ENCODE data around the gene CACNA1F.
"Not testable (repeated sequence)": the region's sequence is repeated elsewhere in the genome, so short reads cannot be mapped to it uniquely, and the experiment has no call there.

Gene CACNA1F

DNA sequence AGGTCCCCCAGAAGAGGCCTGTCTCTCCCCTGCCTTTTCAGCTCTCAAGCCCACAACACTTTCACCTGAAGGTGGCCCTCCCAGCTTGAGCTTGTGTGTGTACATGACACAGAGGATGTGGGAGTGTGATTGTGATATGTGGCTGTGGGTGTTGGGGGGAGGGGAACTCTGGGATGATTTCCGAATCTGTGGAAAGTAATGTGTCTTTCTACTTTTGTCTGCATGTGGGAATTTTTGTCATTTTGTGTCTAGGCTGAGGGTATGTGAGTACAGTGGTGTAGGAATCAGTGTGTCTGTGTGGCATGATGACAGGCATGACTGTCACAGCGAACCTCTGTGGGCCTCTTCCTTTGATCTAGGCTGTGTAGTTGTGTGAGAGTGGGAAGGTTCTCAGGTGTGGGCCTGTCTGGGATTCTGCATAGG lies 39.6 kb downstream of the CACNA1F start:
- DNase-seq: no peak

DNA sequence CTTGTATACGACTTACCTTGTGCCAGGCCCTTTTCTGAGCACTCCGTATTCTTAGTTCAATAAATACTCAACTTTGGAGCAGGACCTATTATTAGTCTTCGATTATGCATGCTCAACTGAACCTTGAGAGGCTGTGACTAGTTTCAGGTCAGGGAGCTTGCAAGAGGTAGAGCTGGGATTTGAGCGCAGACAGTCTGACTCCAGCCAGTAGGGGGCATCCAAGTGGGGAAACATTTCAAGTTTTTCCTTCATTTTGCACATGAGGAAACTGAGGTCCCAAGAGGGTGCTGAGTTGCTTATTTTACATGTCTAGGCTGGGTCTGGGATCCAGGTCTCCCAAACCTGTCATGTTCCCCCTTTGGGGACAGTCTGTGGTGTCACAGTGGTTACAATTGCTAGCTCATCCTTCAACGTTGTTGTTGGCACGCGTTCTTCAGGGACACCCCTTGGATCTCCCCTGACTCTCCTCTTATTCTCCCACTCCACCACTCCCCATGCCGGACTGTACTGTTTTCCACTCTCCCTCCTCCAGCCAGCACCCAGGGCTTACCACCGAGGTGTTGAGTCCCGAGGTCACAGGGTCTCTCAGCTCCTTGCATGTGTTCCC lies 40.3 kb downstream of the CACNA1F start:
- peak in 1 of 2 donors; percentile 45 for DNase-seq

DNA sequence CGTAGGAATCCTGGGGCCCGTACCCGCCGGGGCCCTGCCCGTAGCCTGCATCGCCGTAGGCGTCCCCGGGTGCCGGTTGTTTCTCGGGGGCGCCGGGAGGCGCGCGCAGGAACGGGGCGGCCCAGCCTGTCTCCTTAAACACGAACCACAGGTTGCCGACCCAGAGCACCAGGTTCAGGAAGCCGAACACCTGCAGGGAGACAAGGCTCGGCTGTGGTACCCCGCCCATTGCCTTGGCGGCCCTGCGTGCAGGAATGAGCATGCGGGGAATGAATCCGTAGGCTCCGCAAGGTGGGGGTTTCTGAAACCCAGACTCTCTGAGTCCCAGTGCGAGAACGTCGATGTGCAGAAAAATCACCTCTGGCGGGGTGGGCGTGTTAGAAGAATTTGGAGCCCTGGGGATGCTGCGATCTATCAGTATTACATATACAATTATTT lies 41.5 kb downstream of the CACNA1F start:
- DNase-seq: no peak

DNA sequence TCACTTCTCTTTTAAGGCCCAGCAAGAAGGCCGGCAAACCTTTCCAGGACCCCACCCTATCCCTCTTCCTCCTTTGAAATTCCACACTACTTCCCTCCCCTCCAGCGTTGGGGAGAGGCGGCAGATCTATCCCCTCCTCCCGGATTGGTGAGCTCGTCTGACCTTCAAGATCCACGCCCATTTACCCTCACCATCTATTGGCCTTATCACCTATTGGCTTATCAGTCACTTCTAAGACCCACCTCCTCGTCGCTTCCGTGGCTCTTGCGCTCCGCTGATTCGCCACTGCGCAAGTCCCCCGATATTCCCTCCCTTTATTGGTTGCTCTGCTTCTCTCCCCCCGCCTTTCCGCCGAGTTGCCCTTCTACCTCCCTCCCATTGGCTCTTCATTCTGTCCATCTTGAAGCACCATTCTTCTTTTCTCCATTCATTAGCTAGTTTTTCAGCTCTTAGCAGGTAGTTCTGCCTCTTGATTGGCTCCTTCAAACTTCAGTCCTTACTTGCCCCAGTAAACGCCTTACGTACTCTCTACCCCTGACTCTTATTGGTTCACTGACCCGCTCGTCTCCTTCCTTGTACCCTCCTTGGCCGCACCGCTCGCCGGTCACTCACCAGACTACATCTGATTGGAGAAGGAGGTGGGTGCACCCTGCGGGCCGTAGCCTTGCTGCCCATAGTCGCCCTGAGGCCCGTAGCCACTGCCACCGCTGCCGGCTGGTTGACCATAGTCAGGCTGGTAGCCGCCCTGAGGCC lies 42.1 kb downstream of the CACNA1F start:
- peak; percentile 95 for DNase-seq

DNA sequence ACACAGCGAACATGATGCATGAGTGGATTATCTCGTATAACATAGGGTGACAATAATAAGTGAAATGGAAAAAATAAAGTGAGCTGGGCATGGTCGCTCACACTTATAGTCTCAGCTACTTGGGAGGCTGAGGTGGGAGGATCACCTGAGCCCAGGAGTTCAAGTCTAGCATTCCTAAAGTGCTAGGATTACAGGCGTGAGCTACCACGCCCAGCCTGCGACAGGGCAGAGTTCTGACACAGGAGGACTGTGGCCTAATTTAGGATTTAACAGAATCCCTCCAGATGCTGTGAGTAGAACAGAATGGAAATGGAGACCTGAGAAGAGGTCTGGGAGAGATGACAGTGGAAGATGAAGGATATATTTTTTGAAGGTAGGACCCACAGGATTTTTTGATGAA lies 43.5 kb downstream of the CACNA1F start:
- DNase-seq: no peak

DNA sequence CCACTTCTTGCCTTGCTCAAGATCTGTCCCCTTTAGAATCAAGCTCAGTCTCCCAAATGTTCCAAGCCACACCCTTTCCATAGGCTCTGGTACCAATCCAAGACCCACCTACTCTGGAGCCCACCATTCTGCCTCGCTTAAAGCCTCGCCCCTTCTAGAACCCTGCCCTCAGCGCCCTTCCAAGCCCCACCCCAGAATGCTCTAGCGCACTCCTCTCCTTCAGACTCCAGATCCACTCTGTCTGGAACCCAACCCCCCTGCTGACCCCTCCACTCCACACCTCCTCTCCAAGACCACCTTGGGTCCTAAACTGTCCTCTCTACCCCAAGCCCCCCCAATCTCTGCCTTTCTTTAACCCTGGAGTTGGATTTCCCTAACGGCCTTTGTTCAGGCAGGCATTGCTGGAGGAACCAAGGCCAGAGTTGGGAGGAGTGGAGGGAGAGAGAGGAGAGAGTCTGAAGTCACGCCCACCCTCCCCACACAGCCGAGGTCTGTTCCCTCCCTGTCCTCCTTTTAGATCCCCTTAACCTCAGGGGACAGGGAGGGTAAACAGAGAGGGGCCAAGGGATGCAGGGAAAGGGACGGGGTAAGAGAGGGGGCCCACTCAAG lies 44.6 kb downstream of the CACNA1F start:
- DNase-seq: no peak

DNA sequence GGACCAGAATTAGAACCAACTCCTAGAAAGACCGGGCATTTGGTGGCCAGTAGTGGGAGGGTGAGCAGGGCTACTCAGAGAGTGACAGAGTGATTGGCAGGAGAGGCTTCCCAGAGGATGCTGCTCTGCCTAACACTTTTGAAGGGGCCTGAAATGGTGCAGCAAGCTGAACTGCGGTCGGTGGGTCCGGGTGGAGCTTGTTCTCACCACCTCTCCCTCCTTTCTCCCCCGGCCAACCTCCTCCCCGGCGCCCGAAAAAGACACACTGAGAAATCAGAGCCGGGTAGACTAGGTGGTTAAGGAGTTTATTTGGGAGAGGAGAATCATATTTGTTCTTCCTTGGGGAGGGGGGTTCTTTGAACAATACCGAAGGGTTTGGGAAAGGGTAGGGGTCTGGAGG lies 45.6 kb downstream of the CACNA1F start:
- DNase-seq: no peak

DNA sequence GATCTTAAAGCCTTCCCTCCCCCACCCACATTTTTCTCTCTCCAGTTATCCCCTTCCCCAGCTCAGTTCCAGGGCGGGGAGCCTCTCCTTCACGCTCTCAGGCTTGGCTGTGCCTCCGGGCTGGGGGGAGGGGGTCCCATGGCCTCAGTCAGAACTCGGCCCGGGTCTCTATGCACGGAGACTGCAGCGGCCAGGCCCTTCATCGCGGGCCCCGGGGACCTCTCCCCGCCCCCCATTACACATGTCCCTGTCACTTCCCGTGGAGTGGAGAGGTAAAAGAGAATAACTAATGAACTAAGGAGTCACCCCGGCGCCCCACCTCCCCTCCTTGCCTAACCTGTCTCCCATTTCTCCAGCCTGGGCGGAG lies 46.1 kb downstream of the CACNA1F start:
- no peak for DNase-seq

DNA sequence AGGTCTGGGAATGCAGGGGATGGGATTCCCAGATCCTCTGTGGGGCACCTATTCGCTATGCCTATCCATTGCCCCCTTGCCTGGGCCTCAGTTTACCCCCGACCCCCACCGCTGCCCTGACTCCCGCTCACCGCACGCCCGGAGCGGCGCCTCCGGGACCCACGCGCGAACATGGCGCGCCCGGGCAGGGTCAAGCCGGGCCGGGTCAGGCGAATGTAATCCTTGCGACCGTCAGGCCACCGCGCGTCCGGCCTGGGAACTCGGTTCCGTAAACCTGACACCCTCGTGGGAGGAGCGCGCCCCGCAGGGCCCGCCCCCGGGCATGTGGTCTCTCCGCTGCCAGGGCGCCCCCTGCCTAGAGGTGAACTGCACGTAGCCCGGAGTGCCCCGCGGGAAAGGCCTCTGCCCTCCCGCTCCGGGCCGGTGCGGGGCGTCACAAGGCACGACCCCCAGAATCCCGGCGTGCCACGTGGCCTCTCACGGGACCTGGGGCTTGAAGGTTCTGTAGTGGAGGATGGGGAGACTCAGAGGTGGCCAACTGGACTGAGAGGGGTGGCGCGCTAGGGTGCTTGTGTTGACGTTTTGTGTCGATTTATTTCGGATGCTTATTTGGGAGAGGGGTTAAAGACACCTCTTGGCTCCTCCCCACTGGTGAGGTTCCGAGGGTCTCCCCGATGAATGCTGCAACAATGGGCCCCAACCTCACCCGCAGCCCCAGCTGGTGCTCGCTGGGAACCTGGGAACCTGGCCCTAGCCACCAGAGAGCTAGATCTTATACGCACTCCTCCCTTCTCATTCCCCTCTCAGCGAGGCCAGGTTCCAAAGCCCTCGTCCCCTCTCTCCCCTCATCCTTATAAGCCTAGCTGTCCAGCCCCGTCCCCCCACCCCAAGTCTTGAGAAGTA lies 46.8 kb downstream of the CACNA1F start, which contains the start of gene PRICKLE3:
PRICKLE3 (minus strand) TSS at position 249 of the 903 bp plus-strand sequence; CDS start at position 173, 76 bp downstream.
- DNase-seq: peak; percentile 73 to 78

DNA sequence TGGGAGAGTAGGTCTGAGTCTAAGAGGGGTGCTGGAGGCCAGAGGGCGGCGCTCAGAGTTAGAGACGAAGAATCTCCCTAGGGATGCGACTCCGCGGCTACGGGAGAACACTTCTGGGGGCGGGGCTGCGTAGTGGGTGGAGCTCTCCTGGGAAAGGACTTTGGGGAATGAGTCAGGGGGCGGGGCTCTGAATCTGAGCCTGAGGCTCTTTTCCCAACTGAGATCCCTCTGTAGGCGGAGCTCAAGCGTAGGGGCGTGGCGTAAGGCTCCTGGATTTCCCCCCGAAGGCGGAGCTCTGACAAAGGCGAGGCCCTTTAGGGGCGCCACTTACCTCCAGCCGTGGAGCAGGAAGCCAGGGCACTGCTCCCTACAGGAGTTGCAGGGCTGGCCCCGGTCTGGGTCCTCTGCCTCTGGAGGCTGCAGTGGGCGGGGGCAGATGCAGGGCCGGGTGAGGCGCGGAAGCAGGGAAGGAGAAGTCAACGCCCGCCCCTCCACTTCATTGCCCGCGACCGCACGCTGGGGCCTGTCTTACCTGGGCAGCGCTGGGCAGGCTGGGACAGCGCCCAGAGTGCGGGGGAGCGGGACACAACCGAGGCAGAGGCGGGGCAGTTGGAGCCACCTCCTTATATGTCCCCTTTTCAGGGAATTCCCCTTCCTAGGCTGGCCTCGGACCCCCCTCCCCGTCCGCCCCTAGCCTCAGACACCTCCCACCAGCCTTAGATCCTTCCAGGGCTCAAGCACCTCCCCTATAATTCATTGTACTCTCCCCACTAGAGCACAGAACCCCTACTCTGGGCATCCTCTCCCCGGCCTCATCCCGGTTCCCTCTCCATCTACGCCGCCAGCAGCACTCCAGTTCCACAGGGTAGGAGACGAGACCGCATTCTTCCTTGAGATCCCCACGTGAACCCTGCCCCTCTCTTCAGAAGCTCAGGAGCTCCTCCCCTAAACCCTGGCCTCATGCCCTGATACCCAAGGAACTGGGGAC lies 48.6 kb downstream of the CACNA1F start:
- peak; percentile 15 to 44 for DNase-seq

DNA sequence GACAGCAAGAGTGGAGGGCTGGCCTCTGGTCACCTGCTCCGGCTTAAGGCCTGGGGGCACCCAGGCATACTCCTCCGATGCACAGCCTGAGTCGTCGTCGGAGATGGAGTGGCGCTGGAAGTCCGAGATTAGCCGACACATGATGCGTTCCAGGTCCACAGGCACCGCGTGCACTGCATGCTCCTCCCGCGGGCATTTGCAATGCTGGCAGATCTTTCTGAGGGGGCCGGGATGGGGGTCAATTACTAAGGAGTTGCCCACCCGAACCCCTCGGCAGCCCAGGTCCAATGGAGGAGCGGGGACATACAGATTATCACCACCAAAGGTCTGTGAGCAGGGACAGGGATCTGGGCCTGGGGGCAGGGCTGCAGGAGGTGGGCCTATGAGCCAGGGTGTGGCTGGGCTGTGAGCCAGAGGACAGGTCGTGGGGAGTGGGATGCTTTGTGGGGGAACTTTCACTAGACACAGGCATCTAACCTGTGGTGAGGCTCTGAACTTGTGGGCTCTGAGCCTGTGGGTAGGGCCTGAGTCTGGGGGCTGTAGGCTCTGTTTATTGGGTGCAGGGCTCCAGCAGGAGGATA lies 49.3 kb downstream of the CACNA1F start:
- DNase-seq: no peak

DNA sequence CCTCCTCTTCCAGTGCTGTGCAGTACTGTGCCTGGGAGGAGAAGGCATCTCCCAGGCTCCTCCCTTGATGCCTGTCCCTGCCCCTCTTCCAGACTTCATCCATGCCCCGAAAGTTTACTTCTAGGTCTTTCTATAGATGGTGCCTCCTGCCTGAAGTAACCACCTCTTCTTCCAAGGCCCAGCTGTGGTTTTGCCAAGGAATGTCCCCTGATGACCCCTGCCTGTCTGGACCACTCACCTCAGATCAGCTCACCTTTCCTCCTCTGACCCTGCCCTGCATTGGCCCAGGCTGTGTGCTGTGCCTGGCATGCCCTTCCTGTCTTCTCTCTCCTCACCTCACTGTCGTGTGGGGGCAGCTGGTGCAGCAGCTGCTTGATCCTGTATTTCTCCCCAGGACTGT lies 53.8 kb downstream of the CACNA1F start:
- no peak for DNase-seq

DNA sequence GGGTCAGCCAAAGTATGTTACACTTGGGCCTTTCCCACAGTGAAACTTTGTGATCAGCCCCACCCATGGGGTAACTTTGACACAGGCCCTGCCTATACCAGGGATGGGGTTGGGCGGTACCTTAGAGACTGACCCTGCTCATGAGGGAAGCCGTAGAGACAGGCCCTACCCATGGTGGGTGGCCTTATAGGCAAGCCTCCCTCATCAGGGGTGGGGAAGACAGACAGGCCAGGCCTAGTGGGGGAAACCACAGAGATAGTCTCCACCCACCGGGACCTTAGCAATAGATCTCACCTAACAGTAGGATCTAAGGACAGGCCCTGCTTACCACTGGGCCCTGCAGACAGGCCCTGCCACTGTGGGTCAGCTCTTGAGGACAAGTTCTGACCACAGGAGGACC lies 54.6 kb downstream of the CACNA1F start:
- no peak for DNase-seq

DNA sequence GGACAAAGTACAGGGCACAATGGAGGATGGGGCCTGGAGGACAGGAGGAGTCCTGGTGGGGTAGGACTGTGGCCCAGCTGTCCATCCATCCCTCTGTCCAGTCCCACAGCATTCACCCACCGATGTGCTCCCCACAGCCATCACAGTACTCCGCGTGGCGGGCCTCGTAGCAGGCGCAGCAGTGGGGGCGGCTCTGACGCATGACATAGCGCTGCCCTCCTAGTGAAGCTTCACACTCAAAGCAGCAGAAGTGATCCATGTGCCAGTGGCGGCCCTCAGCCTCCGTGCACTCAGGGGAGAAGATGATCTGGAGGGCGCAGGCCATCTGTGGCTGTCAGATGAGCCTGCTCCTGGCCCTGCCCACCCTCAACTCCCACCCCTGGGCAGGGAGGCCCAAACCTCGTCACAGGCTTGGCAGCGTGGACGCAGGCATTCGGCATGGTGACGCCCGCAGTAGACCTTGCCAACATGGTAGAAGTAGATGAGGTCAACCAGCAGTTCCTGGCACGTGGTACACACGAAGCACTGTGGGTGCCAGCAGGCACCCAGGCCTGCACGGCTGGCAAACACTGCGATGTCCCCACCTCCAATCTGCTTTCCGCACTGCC lies 55.2 kb downstream of the CACNA1F start:
- DNase-seq: no peak

DNA sequence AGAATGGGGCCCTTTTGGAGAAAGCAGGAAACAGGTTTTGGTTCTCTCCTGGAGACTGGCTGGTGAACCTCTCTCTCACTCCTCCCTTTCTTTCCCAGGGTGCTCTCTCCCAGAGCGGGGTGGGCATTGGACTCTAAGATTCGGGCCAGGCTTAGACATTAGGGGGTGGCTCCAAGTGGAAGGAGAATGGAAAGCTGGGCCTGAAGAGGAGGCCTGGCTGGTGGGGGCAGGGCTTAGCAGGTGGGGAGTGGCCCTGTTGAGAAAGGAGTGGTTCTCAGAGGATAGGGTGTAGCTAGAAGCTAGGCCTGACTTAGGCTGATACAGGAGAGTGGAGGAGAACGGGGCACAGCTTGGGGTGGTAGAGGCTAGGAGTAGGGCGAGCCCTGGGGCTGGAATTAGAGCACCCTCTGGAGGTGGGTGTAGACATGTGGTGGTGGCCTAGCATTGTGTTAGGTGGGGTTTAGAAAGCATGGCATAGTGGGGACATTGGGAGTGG lies 55.8 kb downstream of the CACNA1F start:
- DNase-seq: peak; percentile 21 to 36

DNA sequence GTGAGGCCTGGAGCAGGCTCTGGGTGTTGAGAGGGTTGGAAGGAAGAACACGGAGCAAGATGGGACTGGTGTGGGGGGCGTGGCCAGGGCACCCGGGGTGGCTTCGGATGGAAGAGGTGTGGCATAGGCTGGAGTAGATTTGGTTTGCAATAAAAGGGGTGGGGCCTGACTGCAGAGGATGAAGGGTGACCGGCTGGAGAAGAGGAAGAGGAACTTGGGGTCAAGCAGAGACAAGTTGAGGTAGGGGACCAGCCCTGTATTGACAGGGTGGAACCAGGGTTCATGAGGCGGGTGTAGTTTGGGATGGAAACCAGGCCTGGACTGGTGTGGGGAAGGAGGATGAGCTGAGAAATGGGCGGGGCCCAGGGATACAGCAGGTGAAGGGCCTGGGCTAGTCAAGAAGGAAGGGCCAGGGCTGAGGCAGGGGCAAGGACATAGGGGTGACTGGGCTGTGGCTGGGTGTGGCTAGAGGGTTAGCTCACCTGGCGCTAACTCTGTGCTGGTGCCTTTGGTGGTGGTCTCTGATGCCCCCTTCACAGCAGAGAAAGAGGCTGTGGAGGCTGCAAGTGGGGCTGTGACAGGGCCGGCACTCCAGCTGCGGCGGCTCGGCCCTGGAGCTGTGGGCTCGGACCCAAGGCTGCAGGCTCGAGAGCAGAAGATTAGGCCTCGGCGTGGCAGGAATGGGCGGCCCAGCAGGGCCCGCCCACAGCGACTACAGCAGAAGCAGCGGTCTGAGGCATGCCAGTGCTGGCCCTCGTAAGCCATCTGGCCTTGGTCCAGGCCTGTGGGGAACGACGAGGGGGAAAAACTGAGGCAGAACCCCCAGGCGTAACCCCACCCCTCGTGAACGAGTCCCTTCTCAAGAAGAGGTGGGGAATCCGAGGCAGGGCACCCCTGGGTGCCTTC lies 56.5 kb downstream of the CACNA1F start:
- DNase-seq: peak in 1 of 2 donors; percentile 50

DNA sequence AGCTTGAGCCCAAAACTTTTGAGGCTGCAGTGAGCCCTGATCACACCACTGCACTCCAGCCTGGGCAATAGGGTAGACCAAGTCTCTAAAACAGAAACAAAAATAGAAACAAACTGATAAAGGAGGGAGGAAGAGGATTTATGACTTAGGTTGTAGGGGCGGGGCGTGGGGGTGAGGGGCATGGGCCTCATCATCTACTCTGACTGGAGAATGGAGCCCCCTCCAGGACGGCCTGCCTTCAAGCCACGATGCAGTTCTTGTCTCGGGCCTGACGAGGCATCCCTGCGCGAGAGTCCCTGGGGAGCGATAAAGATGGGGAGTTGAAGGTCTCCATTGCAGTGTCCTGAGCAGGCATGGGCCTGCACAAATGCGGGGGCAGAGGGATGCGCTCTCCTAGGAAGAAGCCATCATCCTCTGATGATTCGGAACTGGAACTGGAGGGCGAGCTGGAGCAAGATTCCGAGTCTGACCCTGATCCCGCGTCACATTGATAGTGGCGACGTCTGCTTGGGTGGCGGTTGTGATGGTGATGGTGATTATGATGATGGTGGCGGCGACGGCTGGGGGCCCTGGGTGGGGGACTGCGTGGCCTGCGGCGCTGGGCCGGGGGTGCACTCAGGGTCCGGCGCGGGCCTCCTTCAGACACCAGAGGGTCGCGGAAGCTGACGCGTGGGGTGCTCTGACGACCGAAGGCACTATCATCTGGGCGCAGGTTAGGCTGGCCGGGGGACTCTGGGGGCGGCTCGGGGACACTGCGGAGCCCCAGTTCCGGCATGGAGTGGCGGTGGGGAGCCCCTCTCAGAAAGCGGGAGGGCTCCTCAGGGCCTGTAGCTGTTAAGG lies 57.5 kb downstream of the CACNA1F start:
- DNase-seq: no peak

DNA sequence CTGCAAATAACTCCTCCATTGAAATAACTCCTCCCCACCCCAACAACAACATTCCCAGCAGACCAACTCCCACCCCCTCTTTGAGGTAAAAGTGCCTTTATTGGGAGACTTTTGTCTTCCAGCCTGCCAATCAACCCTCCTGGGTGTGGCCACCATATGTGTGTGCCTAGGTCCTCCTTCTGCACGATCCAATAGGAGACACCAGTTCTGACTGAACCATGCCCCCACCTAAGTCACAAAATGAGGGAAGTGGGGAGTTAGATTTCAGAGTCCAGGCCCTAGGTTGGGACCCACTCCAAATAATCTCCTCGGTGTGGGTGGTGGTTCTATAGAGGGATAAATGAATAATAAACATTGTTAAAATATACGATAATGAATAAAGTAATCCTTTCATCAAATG lies 58.4 kb downstream of the CACNA1F start:
- no peak for DNase-seq

DNA sequence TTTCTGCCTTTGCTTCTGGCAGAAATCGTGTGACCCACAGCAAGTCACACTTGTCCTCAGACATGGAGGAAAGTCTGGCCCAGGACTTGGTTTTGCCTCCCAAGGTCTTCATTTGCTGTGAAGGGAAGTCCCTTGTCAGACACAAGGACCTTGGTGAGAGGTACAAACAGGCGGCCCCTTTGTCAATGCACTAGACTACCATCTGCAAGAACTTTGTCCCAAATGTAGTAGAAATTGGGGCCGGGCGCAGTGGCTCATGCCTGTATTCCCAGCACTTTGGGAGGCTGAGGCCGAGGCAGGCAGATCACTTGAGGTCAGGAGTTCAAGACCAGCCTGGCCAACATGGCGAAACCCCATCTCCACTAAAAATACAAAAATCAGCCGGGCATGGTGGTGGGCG lies 59.6 kb downstream of the CACNA1F start:
- not testable (repeated sequence) for DNase-seq
